ENCODE results near the gene SNN. TPM values are rescaled to one million over a fixed set of nuclear protein-coding genes. Genes with fewer than 3 reads are reported as not detected.
A peak's percentile ranks its signal among the peaks of the same experiment; 100 is the strongest.

SNN gene
- total and polyA plus RNA-seq, 2 of the 8 experiments (the other 6 are each of a cell fraction or from before 2014, with no cell fraction given) = 37.4 to 66.9 TPM

DNA sequence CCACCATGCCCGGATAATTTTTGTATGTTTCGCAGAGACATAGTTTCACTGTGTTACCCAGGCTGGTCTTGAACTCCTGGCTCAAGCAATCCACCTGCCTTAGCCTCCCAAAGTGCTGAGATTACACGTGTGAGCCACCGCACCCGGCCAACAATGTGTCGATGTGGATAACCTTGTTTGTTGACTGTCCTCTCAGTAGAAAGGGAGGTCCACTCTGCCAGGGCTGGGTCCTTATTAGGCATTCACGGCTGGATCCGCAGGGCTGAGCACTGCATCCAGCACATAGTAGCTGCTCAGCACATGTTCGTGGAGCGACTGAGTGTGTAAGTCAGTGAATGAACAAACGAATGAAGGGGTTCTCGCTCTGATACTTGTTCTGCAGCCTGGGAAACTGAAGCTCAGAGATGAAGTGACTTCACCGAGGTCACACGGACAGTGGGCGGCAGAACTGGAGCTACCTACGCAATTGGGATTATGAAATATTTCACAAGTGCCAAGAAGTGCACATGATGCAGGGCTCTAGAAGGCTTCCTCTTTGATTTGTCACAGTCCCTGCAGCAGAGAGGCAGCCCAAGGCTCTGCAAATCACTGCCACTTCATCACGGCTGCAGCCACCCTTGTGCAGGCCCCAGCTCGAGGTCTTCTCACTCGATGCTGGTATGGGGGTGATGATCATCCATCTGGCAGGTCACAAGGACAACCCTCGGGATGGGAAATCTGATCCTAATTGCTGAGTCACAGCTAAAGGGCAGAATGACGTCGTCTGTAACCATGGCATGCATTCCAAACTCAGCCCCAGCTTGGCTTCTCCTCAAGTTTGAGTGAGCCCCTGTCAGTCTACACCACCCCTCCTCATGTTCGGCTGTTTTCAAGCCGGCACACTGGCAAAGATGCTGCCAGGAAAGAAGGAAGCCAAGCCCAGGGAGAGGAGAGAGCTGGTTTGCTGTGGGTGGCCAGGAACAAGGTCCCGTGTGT is 28.0 kb upstream of the SNN start (continued):
- no peak for TF ChIP-seq FOSL1 (IDR thresholded peaks at IDR 0.05; ENCODE audit: insufficient read depth, low read depth, low read length)
- TF ChIP-seq GTF2F1 (IDR thresholded peaks at IDR 0.05; ENCODE audit: borderline replicate concordance, low read depth, low read length) = no peak
- no peak for TF ChIP-seq KDM4A (IDR thresholded peaks at IDR 0.05; ENCODE audit: low read depth, low read length, severe bottlenecking)
- peak; percentile 15; the same call in 1 of the 2 replicates for TF ChIP-seq CEBPB (IDR thresholded peaks at IDR 0.05; ENCODE audit: low read depth, low read length)
- TF ChIP-seq SIRT6 (IDR thresholded peaks at IDR 0.05; ENCODE audit: low read length) = no peak
- TF ChIP-seq SP2 (IDR thresholded peaks at IDR 0.05; ENCODE audit: low read length) = no peak
- TF ChIP-seq SP1 (IDR thresholded peaks at IDR 0.05; ENCODE audit: low read depth, low read length) = no peak
- TF ChIP-seq HDAC2 (IDR thresholded peaks at IDR 0.05; ENCODE audit: borderline replicate concordance in 1 of 2, low read depth in 2 of 2, low read length in 2 of 2) = no peak
